ENCODE data around the gene NINL.
"Not testable (repeated sequence)": the region's sequence is repeated elsewhere in the genome, so short reads cannot be mapped to it uniquely, and the experiment has no call there.

The NINL gene

GRCh38 chr20:25553819-25554296 is 31.5 kb downstream of the NINL start:
- Mint-ChIP-seq H3K4me3 (no peak overlapping the region), H3K27me3 (peaks cover 5 to 7% of the 10 kb centered on the region in 2 donors), H3K9me3 (no peaks in the 10 kb centered on the region), H3K36me3 (no peaks in the 10 kb centered on the region), H3K4me1 (peaks cover 4 to 6% of the 10 kb centered on the region in 2 donors), H3K27ac (peak overlapping the region; percentile 28)
- ATAC-seq (replicated peaks) = no peak
- DNase-seq = no peak

GRCh38 chr20:25552977-25553376 is 32.4 kb downstream of the NINL start:
- Mint-ChIP-seq H3K4me1 (peaks cover 4 to 6% of the 10 kb centered on the region in 2 donors), H3K27ac (no peak overlapping the region), H3K27me3 (peaks cover 7 to 10% of the 10 kb centered on the region in 2 donors), H3K9me3 (no peaks in the 10 kb centered on the region), H3K4me3 (no peak overlapping the region), H3K36me3 (no peaks in the 10 kb centered on the region)
- no peak for ATAC-seq (replicated peaks)
- no peak for DNase-seq

GRCh38 chr20:25551413-25552215 is 33.7 kb downstream of the NINL start:
- ATAC-seq (replicated peaks) = no peak
- no peak overlapping the region for H3K27ac Mint-ChIP-seq
- no peak for DNase-seq
- no peaks in the 10 kb centered on the region for H3K9me3 Mint-ChIP-seq
- no peak overlapping the region for H3K4me3 Mint-ChIP-seq
- peaks cover 7 to 10% of the 10 kb centered on the region in 2 donors for H3K27me3 Mint-ChIP-seq
- no peaks in the 10 kb centered on the region for H3K36me3 Mint-ChIP-seq
- H3K4me1 Mint-ChIP-seq = peaks cover 4 to 6% of the 10 kb centered on the region in 2 donors

- not testable (repeated sequence) for H3K4me1 Mint-ChIP-seq; H3K27me3 Mint-ChIP-seq; H3K36me3 Mint-ChIP-seq; ATAC-seq (replicated peaks); H3K27ac Mint-ChIP-seq; H3K9me3 Mint-ChIP-seq; DNase-seq; H3K4me3 Mint-ChIP-seq
Observed at GRCh38 chr20:25550645-25551337, 34.5 kb downstream of the NINL start.

GRCh38 chr20:25549843-25550477 is 35.4 kb downstream of the NINL start:
- DNase-seq = no peak
- Mint-ChIP-seq H3K4me3 (no peak overlapping the region), H3K36me3 (no peaks in the 10 kb centered on the region), H3K27me3 (peaks cover 7 to 10% of the 10 kb centered on the region in 2 donors), H3K27ac (no peak overlapping the region), H3K9me3 (no peaks in the 10 kb centered on the region), H3K4me1 (peaks cover 4 to 6% of the 10 kb centered on the region in 2 donors)
- no peak for ATAC-seq (replicated peaks)

- Mint-ChIP-seq H3K27ac (no peak overlapping the region), H3K9me3 (no peaks in the 10 kb centered on the region)
- no peak for ATAC-seq (replicated peaks)
Observed at GRCh38 chr20:25549172-25549773, 36.1 kb downstream of the NINL start.

GRCh38 chr20:25548613-25549086 is 36.7 kb downstream of the NINL start:
- DNase-seq = no peak
- Mint-ChIP-seq H3K36me3 (no peaks in the 10 kb centered on the region), H3K27ac (no peak overlapping the region), H3K4me3 (no peak overlapping the region), H3K4me1 (peaks cover 0 to 1% of the 10 kb centered on the region in 2 donors), H3K9me3 (no peaks in the 10 kb centered on the region), H3K27me3 (peaks cover 7 to 10% of the 10 kb centered on the region in 2 donors)
- no peak for ATAC-seq (replicated peaks)

More at GRCh38 chr20:25549172-25549773, 36.1 kb downstream of the NINL start:
- Mint-ChIP-seq H3K27me3 (peaks cover 7 to 10% of the 10 kb centered on the region in 2 donors), H3K4me1 (peaks cover 4 to 6% of the 10 kb centered on the region in 2 donors), H3K36me3 (no peaks in the 10 kb centered on the region), H3K4me3 (no peak overlapping the region)
- no peak for DNase-seq

- no peaks in the 10 kb centered on the region for H3K9me3 Mint-ChIP-seq
- peaks cover 7 to 10% of the 10 kb centered on the region in 2 donors for H3K27me3 Mint-ChIP-seq
- no peak overlapping the region for H3K27ac Mint-ChIP-seq
- ATAC-seq (replicated peaks) = no peak
- H3K36me3 Mint-ChIP-seq = no peaks in the 10 kb centered on the region
- no peak for DNase-seq
- H3K4me3 Mint-ChIP-seq = no peak overlapping the region
- H3K4me1 Mint-ChIP-seq = no peaks in the 10 kb centered on the region
Observed at GRCh38 chr20:25547999-25548398, 37.3 kb downstream of the NINL start.

GRCh38 chr20:25547063-25547462 is 38.3 kb downstream of the NINL start:
- ATAC-seq (replicated peaks) (no peak), DNase-seq (no peak)
- Mint-ChIP-seq H3K4me3 (no peak overlapping the region), H3K27me3 (peaks cover 7 to 10% of the 10 kb centered on the region in 2 donors), H3K36me3 (no peaks in the 10 kb centered on the region), H3K9me3 (no peaks in the 10 kb centered on the region), H3K4me1 (peaks cover 0 to 1% of the 10 kb centered on the region in 2 donors), H3K27ac (no peak overlapping the region)

GRCh38 chr20:25546048-25546447 is 39.3 kb downstream of the NINL start:
- H3K27ac Mint-ChIP-seq = peak overlapping the region; percentile 57
- no peak for DNase-seq
- no peaks in the 10 kb centered on the region for H3K9me3 Mint-ChIP-seq
- peaks cover 7 to 10% of the 10 kb centered on the region in 2 donors for H3K27me3 Mint-ChIP-seq
- no peak overlapping the region for H3K4me3 Mint-ChIP-seq
- H3K36me3 Mint-ChIP-seq = no peaks in the 10 kb centered on the region
- ATAC-seq (replicated peaks) = no peak
- H3K4me1 Mint-ChIP-seq = peaks cover 4 to 7% of the 10 kb centered on the region in 2 donors

- Mint-ChIP-seq H3K9me3 (no peaks in the 10 kb centered on the region), H3K27me3 (peaks cover 7 to 10% of the 10 kb centered on the region in 2 donors), H3K4me3 (no peak overlapping the region), H3K36me3 (no peaks in the 10 kb centered on the region), H3K27ac (no peak overlapping the region), H3K4me1 (peaks cover 4 to 7% of the 10 kb centered on the region in 2 donors)
- DNase-seq = no peak
- no peak for ATAC-seq (replicated peaks)
Observed at GRCh38 chr20:25545171-25545570, 40.2 kb downstream of the NINL start.

- Mint-ChIP-seq H3K27me3 (peaks cover 6 to 9% of the 10 kb centered on the region in 2 donors), H3K27ac (no peak overlapping the region), H3K4me1 (peaks cover 5 to 7% of the 10 kb centered on the region in 2 donors), H3K36me3 (no peaks in the 10 kb centered on the region), H3K4me3 (no peak overlapping the region), H3K9me3 (no peaks in the 10 kb centered on the region)
- DNase-seq = no peak
- ATAC-seq (replicated peaks) = no peak
Observed at GRCh38 chr20:25544734-25545133, 40.6 kb downstream of the NINL start.

GRCh38 chr20:25544311-25544710 is 41.0 kb downstream of the NINL start:
- Mint-ChIP-seq H3K9me3 (no peaks in the 10 kb centered on the region), H3K4me1 (peaks cover 7% of the 10 kb centered on the region in 2 donors), H3K4me3 (no peak overlapping the region), H3K36me3 (no peaks in the 10 kb centered on the region), H3K27me3 (peaks cover 2 to 5% of the 10 kb centered on the region in 2 donors), H3K27ac (no peak overlapping the region)
- ATAC-seq (replicated peaks) (no peak), DNase-seq (no peak)

GRCh38 chr20:25543068-25543467 is 42.3 kb downstream of the NINL start:
- DNase-seq (no peak), ATAC-seq (replicated peaks) (no peak)
- H3K27ac Mint-ChIP-seq = no peak overlapping the region
- H3K36me3 Mint-ChIP-seq = no peaks in the 10 kb centered on the region
- H3K4me1 Mint-ChIP-seq = peaks cover 7% of the 10 kb centered on the region in 2 donors
- no peak overlapping the region for H3K4me3 Mint-ChIP-seq
- no peaks in the 10 kb centered on the region for H3K27me3 Mint-ChIP-seq
- no peaks in the 10 kb centered on the region for H3K9me3 Mint-ChIP-seq

Measured in stimulated activated naive B cell treated with anti-CD40 and anti-IgM and Interleukin-4, amounts not matched to agents 10 μg/mL and 1 μg/mL and 100 μg/mL, for 72 hours (primary cell).